Natural killer cell (primary cell): ENCODE results near the gene HARBI1. TPM values are rescaled to one million over a fixed set of nuclear protein-coding genes. Genes with fewer than 3 reads are reported as not detected.
A peak's percentile ranks its signal among the peaks of the same experiment; 100 is the strongest.

Experiments used
- ATAC-seq, 3 donors: fragments of 150-1000 bp in 2 of 3; fragments of 200-7000 bp in 1 of 3; cut with Tn5 transposase; 1 replicate in 1 of 3; 2 replicates in 2 of 3; pipeline ENCODE4 v1.10.0; 2021; ENCODE audit warnings: mild to moderate bottlenecking in 2 of 3, moderate library complexity in 2 of 3
- DNase-seq, 2 donors: peaks; one replicate each; pipeline versions ENCODE4 v3.0.0 to v3.0.0-alpha.2; 2013 to 2021; ENCODE audit warnings: mixed read lengths in 1 of 2
- H3K27ac ChIP-seq: one replicate; pipeline ENCODE4 v1.5.1; 2013; ENCODE audit warnings: mild to moderate bottlenecking, low read length
- H3K27me3 ChIP-seq: one replicate; pipeline ENCODE4 v1.6.1; 2013; ENCODE audit warnings: low read length; ENCODE audit not compliant: control insufficient read depth, insufficient read depth
- H3K36me3 ChIP-seq: one replicate; pipeline ENCODE4 v1.6.1; 2013; ENCODE audit warnings: low read length; ENCODE audit not compliant: control insufficient read depth, insufficient read depth
- H3K4me1 ChIP-seq: one replicate; pipeline ENCODE4 v1.6.1; 2013; ENCODE audit warnings: low read length; ENCODE audit not compliant: control insufficient read depth, insufficient read depth
- H3K4me3 ChIP-seq: one replicate; pipeline ENCODE4 v1.5.1; 2013; ENCODE audit warnings: low read length
- H3K9me3 ChIP-seq: one replicate; pipeline ENCODE4 v1.6.1; 2013; ENCODE audit warnings: low read length; ENCODE audit not compliant: control insufficient read depth, insufficient read depth
- H3K27ac Mint-ChIP-seq, 2 donors: one replicate each; pipeline ENCODE4 v1.8.0; 2022; ENCODE audit warnings: mild to moderate bottlenecking in 2 of 2, mixed read lengths in 2 of 2, moderate library complexity in 1 of 2
- H3K27me3 Mint-ChIP-seq, 2 donors: one replicate each; pipeline ENCODE4 v1.8.0; 2022; ENCODE audit warnings: low read depth in 2 of 2, mixed read lengths in 2 of 2
- H3K36me3 Mint-ChIP-seq: one replicate; pipeline ENCODE4 v1.8.0; 2022; ENCODE audit warnings: mixed read lengths
- H3K4me1 Mint-ChIP-seq, 2 donors: one replicate each; pipeline ENCODE4 v1.8.0; 2022; ENCODE audit warnings: mixed read lengths in 2 of 2
- H3K4me3 Mint-ChIP-seq: one replicate; pipeline ENCODE4 v1.8.0; 2022; ENCODE audit warnings: mild to moderate bottlenecking, moderate library complexity, mixed read lengths
- H3K9me3 Mint-ChIP-seq, 2 donors: one replicate each; pipeline ENCODE4 v1.8.0; 2022; ENCODE audit warnings: mixed read lengths in 2 of 2
- CTCF ChIP-seq: fragments of 200-600 bp; IDR thresholded peaks from one replicate; pipeline ENCODE4 v1.8.0; 2022; ENCODE audit warnings: antibody characterized with exemption
- WGBS: methylation state at CpG from one replicate; pipeline ENCODE4 v1.1.7; 2013; ENCODE audit warnings: missing lambda C conversion rate; ENCODE audit not compliant: insufficient coverage; 5-methylcytosine and 5-hydroxymethylcytosine counted together
- intact Hi-C: fragments of 100-400 bp; cut with micrococcal nuclease; formaldehyde crosslinking; loops from one replicate; pipeline ENCODE4 v1.14.2; 2022
- total RNA-seq, 4 donors: library from RNA; stranded (reverse); fragments of 120-200 nt in 1 of 4; gene quantifications; one replicate each; pipeline versions ENCODE4 v1.2.3 to v1.2.4, GENCODE V29; 2013 to 2022

HARBI1 gene
- total RNA-seq = 10 to 100 TPM in 2 of 3 donors, 1 to 10 TPM in 1; 9.9 to 16.8 (median 12.7) TPM
- total RNA-seq (2013) = 8.2 TPM

GRCh38 chr11:46617134-46617971, at the start of gene HARBI1, which contains the start of gene ATG13:
TSS of gene HARBI1 (minus strand) at chr11:46617227. CDS start at chr11:46616237, 990 bp downstream.
TSS of gene ATG13 (plus strand) at chr11:46617553. CDS start at chr11:46644292, 26,739 bp downstream.
- peak within 1 kb of the TSS; percentile 99 to 100 for H3K27ac Mint-ChIP-seq
- ATAC-seq = peak; percentile 90 to 98 (median 94)
- TF ChIP-seq CTCF = peak; percentile 77
- peaks cover 5% of the 10 kb centered on the region for H3K36me3 ChIP-seq
- WGBS = under 1% methylated on average over 67 of the region's 72 CpGs
- peaks cover 32 to 41% of the 10 kb centered on the region in 2 donors for H3K4me1 Mint-ChIP-seq
- H3K4me3 Mint-ChIP-seq = peak within 1 kb of the TSS; percentile 99
- peak within 1 kb of the TSS; percentile 95 for H3K4me3 ChIP-seq
- no peaks in the 10 kb centered on the region for H3K9me3 ChIP-seq
- intact Hi-C loops = loop anchor here (1.0 to 10.0 kb wide), 5 partner anchors 23 to 699 kb away; partner anchors contain the start of genes AMBRA1 and DGKZ
- DNase-seq = peak; percentile 91 to 96
- no peaks in the 10 kb centered on the region for H3K27me3 ChIP-seq
- no peaks in the 10 kb centered on the region for H3K27me3 Mint-ChIP-seq
- peak within 1 kb of the TSS; percentile 99 for H3K27ac ChIP-seq
- H3K36me3 Mint-ChIP-seq = no peaks in the 10 kb centered on the region
- H3K4me1 ChIP-seq = peaks cover 20% of the 10 kb centered on the region
- H3K9me3 Mint-ChIP-seq = no peaks in the 10 kb centered on the region

- TF ChIP-seq CTCF = no peak
- DNase-seq (no peak), ATAC-seq (no peak)
- WGBS = 89% methylated on average over 4 of the region's 5 CpGs
- H3K9me3 Mint-ChIP-seq = no peaks in the 10 kb centered on the region
- no peak overlapping the region for H3K27ac ChIP-seq
- H3K27me3 ChIP-seq = no peaks in the 10 kb centered on the region
- no peak overlapping the region for H3K4me3 Mint-ChIP-seq
- no peaks in the 10 kb centered on the region for H3K27me3 Mint-ChIP-seq
- H3K4me1 Mint-ChIP-seq = peaks cover 21% of the 10 kb centered on the region in 2 donors
- no peak overlapping the region for H3K27ac Mint-ChIP-seq
- H3K9me3 ChIP-seq = no peaks in the 10 kb centered on the region
- no peaks in the 10 kb centered on the region for H3K36me3 Mint-ChIP-seq
- H3K4me1 ChIP-seq = peaks cover 24% of the 10 kb centered on the region
- intact Hi-C loops = no loop called here
- H3K36me3 ChIP-seq = peaks cover 67% of the 10 kb centered on the region
- H3K4me3 ChIP-seq = no peak overlapping the region
Observed at GRCh38 chr11:46666516-46666915, 49.5 kb upstream of the HARBI1 start.

- Mint-ChIP-seq H3K27ac (no peak overlapping the region), H3K4me3 (no peak overlapping the region), H3K27me3 (no peaks in the 10 kb centered on the region), H3K9me3 (no peaks in the 10 kb centered on the region), H3K4me1 (peaks cover 9% of the 10 kb centered on the region in 2 donors), H3K36me3 (no peaks in the 10 kb centered on the region)
- Histone ChIP-seq H3K4me1 (peaks cover 12% of the 10 kb centered on the region), H3K36me3 (peaks cover 74% of the 10 kb centered on the region), H3K4me3 (no peak overlapping the region), H3K27ac (no peak overlapping the region), H3K27me3 (no peaks in the 10 kb centered on the region), H3K9me3 (no peaks in the 10 kb centered on the region)
- 100% methylated on average over 1 of the region's 1 CpG for WGBS
- ATAC-seq = no peak
- DNase-seq = no peak
- no peak for TF ChIP-seq CTCF
- intact Hi-C loops = no loop called here
Observed at GRCh38 chr11:46665356-46665755, 48.3 kb upstream of the HARBI1 start.
